ENCODE measurements around the gene MYL5.

The MYL5 gene

DNA sequence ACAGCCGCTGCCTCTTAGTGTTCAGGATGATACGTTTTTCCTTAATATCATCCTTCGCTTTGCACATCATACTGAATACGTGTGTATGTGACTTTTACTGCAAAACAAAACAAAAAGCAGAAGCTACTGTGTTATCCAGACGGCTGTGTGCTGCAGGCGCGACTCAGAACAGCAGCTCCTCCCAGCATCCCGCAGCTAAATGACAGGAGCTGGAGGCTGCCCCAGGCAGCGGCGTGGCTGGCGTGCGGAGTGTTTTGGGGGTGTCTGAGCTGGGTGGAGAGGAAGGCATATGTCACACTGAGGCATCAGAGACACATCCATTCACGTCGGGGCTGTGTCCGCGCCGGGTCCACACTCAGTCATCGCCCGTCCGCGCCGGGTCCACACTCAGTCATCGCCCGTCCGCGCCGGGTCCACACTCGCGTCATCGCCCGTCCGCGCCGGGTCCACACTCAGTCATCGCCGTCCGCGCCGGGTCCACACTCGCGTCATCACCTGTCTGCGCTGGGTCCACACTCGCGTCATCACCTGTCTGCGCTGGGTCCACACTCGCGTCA, 47.9 kb downstream of the MYL5 start:
- no peak overlapping the region for H3K4me3 ChIP-seq (ENCODE audit: low read depth, low read length)
- TF ChIP-seq, protein P1, sequence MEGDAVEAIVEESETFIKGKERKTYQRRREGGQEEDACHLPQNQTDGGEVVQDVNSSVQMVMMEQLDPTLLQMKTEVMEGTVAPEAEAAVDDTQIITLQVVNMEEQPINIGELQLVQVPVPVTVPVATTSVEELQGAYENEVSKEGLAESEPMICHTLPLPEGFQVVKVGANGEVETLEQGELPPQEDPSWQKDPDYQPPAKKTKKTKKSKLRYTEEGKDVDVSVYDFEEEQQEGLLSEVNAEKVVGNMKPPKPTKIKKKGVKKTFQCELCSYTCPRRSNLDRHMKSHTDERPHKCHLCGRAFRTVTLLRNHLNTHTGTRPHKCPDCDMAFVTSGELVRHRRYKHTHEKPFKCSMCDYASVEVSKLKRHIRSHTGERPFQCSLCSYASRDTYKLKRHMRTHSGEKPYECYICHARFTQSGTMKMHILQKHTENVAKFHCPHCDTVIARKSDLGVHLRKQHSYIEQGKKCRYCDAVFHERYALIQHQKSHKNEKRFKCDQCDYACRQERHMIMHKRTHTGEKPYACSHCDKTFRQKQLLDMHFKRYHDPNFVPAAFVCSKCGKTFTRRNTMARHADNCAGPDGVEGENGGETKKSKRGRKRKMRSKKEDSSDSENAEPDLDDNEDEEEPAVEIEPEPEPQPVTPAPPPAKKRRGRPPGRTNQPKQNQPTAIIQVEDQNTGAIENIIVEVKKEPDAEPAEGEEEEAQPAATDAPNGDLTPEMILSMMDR (IDR thresholded peaks at IDR 0.05; ENCODE audit: low read depth, low read length), result no peak

GRCh38 chr4:722851-723360, 48.6 kb downstream of the MYL5 start:
- H3K4me3 ChIP-seq (ENCODE audit: low read depth, low read length), result no peak overlapping the region
- TF ChIP-seq, protein P1 (IDR thresholded peaks at IDR 0.05; ENCODE audit: low read depth, low read length), result no peak

- TF ChIP-seq, protein P1 (IDR thresholded peaks at IDR 0.05; ENCODE audit: low read depth, low read length), result no peak
- no peak overlapping the region for H3K4me3 ChIP-seq (ENCODE audit: low read depth, low read length)
Measured at GRCh38 chr4:723751-724530, 49.6 kb downstream of the MYL5 start.

GRCh38 chr4:725391-726234, 51.3 kb downstream of the MYL5 start:
- TF ChIP-seq, protein P1 (IDR thresholded peaks at IDR 0.05; ENCODE audit: low read depth, low read length), result no peak
- no peak overlapping the region for H3K4me3 ChIP-seq (ENCODE audit: low read depth, low read length)

GRCh38 chr4:726235-726787, 52.0 kb downstream of the MYL5 start:
- no peak overlapping the region for H3K4me3 ChIP-seq (ENCODE audit: low read depth, low read length)
- TF ChIP-seq, protein P1 (IDR thresholded peaks at IDR 0.05; ENCODE audit: low read depth, low read length), result no peak

- TF ChIP-seq, protein P1 (IDR thresholded peaks at IDR 0.05; ENCODE audit: low read depth, low read length), result no peak
- H3K4me3 ChIP-seq (ENCODE audit: low read depth, low read length), result no peak overlapping the region
Measured at GRCh38 chr4:726838-727237, 52.5 kb downstream of the MYL5 start.

Measured in WI38 (cell line).